NCI-H1105 treated with DMSO at 0.1 percent for 48 hours (cell line): ENCODE results near the gene FSD1.
"Not testable (repeated sequence)": the region's sequence is repeated elsewhere in the genome, so short reads cannot be mapped to it uniquely, and the experiment has no call there.

Source experiments
- DNase-seq: peaks from one replicate; lab custom pipeline; 2025; lab: John Stamatoyannopoulos, UW

Gene FSD1

DNA sequence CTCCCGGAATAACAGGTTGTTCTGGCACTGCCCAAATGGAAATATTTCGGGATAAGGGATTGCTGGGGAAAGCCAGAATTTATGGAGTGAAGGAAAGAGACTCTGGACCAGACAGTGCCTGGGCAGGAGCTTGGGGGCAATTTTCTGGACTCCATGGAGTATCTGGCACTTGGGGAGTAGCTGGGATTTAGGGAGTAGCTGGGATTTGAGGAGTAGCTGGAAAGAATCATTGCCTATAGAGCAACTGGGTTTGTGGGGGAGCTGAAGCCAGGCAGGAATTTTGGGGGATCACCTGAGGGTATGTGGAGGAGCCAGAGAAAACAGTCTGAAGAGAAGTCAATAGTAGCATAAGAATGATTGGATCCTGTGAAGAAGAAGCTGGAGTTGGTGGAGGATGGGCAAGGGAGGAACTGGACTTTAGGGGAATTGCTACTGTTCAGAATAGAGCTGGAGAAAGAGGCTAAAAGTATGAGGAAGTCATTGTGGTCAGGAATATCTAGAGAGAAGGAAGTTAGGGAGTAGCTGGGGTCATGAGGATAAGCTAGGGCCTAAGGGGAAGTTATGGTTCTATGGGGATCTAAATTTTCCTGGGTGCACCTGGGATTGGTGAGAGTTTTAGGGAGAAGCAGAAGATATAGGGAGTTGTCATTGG, 14.8 kb downstream of the FSD1 start:
- no peak for DNase-seq

DNA sequence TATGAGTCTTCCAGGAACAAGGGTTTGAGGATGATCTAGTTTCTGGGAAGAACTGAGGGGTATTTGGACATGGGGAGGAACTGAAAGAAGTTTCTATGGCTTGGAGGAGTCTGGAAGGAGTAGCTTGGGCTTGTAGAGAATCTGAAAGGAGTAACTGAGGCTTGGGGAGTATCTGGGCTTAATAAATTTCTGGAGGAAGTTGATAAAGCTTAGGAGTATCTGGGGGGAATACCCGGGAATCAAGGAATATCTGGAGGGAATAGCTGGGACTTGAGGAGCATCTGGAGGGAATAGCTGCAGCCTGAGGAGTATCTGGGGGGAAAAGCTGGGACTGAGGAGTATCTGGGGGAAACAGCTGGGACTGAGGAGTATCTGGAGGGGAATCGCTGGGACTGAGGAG, 16.0 kb downstream of the FSD1 start:
- no peak for DNase-seq

DNA sequence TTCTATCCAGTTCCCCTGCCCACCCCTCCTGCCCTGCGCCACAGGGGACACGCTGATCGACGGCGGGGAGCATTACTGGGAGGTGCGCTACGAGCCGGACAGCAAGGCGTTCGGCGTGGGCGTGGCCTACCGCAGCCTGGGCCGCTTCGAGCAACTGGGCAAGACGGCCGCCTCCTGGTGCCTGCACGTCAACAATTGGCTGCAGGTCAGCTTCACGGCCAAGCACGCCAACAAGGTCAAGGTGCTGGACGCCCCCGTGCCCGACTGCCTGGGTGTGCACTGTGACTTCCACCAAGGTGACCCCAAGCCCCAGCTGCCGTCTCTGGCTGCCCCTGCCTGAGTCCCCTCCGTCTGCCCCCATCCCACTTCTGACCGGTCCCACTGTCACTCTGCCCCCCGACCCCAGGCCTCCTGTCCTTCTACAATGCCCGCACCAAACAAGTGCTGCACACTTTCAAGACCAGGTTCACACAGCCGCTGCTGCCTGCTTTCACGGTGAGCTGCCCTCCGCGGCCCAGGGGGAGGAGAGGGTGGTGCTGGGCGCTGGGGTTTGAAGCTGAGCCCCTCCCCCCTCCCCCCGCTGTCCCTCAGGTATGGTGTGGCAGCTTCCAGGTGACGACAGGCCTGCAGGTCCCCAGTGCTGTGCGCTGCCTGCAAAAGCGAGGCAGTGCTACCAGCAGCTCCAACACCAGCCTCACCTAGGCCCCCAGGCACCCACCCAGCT, 18.7 kb downstream of the FSD1 start:
- DNase-seq: no peak

DNA sequence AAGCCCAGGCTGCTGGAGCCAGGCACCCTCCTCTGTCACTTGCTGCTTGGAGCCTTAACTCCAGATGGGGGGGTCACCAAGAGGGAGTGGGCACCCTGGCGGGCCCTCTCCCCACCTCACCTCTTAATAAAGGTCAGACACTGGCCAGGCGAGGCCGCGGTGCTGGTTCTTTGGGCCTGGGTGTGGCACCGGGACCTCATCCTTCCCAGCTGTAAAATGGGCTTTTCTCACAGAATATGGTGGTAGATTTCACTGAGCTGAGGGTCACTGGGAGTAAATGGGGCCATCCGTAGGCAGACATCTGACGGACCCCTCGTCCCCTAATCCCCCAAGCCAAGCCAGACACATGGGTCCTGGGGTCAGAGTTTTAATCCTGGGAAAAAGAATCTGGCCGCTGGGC, 19.3 kb downstream of the FSD1 start:
- no peak for DNase-seq

DNA sequence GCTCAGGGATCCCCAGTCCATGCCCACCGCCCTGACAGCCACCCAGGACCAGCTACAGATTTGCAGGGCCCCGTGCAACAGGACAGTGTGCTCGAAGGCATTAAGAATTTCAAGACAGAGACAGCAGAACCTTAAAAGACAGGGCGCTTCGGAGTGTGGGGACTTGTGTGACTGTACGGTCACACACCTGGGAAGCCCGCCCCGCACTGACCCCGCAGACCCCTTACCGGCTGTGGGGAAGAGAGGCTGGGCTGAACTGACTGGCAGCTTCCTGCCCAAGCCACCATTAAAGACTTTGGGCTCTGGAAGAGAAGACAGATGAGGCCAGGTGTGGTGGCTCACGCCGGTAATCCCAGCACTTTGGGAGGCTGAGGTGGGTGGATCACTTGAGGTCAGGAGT, 19.8 kb downstream of the FSD1 start:
- no peak for DNase-seq

DNA sequence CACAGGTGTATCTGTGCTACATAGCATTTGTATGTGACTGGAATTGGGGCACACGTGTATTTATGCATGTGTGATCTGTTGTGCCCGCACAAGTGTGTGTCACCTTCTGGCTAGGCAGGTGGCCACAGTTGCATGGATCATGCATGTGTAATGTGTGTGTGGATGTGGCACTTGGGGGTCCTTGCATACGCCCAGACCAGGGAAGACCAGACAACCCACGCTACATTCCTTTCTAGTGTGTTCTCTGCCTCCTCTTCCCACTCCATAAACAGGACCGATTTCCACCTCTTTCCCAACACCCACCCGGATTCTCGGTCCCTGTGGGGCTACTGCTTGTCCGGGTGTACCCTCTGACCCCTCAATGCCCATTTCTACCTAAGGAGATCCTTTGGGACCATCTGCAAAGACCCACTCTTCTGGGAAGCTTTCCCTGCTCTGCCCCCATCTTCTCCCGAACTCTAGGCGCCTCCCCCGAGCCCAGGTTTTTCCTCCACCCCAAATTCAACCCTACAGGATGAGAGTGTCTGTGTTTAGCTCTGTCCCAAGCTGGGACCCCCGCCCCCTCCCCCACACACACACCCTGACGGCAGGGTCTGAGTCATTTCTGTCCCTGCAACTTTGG, 21.9 kb downstream of the FSD1 start:
- DNase-seq: no peak

DNA sequence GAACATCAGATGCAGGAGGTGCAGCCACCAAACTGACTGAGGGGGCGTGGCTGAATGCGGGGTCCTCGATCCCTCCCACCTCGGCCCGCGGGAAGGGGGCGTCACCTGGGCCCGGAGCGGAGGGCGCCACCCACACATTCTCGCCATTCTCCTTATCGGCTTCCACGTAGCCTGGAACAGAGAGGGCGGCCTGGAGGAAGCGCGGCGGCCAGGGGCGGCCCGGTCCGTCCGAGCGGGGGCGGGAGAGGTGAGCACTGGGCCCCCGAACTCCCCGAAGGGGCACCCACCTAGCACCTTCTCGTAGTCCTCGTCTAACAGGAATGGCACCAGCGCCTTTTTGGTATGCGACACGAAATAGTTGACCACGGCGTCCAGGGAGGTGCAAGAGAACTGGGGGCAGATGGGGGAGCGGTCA, 22.4 kb downstream of the FSD1 start:
- no peak for DNase-seq

DNA sequence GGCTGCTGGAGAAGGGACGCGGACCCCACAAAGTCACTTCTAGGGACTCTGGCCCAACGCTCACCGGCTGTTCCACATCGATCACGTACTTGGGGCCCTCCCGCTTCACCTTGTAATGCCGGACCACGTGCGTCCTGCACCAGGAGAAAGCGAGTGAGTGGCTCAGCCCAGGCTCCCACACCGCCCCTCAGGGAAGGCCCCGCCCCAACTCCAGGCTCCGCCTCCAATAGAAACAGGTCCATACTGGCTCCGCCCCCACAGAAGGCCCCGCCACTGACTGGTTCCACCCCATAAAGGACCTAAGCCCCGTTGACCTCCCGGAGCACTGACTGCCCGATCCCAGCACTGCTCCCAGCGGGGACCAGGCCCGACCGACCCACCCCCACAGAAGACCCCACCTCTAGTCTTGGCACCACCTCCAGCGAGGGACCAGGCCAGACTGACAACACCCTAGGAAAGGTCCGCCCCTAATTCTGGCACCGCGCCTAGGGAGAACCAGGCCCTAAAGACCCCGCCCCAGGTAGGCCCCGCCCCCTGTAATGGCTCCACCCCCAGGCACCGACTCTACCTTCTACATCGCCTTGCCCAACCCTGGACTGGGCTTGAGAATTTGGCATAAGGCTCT, 23.0 kb downstream of the FSD1 start:
- DNase-seq: no peak

DNA sequence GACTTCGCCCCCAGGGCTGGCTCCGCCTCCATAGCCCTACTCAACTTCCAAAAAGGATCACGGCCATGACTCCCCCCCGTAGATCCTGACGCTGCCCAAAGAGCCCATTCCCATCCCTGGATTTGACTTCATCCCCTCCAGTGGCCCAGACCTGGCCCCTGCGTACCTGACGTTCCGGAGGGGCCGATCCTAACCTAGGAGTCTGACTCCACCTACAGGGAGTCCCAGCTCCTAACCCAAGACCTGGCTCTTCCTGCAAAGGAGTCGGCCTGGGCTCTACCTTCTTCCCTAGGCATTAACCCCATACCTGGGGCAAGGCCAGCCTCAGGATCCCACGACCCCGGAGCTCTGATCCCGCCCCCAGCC, 23.5 kb downstream of the FSD1 start:
- DNase-seq: no peak

DNA sequence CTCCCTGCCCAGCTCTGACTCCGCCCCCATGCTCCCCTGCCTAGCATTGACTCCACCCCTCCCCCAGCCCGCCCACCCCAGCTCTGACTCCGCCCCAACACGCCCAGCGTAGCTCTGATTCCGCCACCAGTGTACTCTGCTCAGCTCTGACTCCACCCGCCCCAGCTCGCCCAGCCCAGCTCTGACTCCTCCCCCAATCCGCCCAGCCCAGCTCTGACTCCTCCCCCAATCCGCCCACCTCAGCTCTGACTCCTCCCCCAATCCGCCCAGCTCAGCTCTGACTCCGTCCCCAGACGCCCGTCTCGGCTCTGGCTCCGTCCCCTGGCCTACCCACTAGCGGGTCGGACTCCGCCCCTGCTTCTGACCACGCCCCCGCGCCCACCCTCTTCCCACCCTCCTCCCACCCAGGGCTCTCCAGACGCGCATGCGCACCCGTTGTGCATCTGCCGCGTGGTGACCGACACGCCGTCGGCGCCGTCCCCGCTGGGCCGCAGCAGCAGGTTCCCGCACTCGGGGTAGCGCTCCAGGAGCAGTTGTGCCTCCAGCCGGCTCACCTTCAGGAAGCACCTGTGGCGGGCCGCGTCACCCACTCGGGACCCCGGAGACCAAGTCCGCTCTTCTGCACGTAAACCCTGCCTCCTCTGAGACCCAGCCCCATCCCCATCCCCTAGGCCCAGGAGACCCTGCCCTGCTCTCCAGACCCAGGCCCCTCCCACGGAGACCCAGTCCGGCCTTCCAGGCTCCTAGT, 24.0 kb downstream of the FSD1 start:
- no peak for DNase-seq

DNA sequence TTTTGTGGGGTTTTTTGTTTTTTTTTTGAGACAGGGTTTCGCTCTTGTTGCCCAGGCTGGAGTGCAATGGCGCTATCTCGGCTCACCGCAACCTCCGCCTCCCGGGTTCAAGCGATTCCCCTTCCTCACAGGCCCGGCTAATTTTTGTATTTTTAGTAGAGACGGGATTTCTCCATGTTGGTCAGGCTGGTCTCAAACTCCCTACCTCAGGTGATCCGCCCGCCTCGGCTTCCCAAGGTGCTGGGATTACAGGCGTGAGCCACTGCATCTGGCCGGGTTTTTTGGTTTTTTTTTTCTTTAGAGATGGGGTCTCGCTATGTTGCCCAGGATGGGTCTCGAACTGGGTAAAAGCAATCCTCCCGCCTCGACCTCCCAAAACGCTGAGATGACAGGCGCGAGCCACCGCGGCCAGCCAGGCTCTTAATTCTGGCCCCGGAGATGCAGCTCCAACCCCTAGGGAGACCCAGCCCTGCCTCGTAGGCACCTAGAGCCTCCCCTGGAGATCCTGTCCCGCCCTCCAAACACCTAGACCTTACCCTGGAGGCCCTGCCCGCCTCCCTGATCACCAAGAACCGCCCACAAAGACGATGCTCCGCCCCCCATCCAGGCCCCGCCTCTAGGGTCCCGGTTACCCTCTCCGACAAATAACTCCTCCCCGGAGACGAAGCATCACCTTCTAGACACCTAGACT, 24.7 kb downstream of the FSD1 start:
- DNase-seq: not testable (repeated sequence)

DNA sequence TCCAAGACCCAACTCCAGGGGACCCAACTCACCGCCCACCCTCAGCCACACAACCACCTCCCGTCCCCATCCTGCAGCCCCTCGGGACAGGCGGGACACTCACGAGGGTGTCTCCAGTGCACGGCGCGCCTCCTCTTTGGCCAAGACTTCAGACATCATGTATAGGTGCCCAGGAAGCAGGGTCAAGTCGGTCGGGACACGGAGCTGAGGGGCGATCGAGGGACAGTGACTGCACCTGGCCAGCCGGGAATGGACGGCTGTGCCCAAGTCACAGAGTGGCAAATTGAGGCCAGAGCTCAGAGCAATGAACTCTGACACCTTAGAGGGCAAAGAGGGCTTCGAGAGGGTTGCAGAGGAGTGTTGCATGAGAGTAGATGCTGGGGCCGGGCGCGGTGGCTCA, 25.5 kb downstream of the FSD1 start:
- DNase-seq: no peak

DNA sequence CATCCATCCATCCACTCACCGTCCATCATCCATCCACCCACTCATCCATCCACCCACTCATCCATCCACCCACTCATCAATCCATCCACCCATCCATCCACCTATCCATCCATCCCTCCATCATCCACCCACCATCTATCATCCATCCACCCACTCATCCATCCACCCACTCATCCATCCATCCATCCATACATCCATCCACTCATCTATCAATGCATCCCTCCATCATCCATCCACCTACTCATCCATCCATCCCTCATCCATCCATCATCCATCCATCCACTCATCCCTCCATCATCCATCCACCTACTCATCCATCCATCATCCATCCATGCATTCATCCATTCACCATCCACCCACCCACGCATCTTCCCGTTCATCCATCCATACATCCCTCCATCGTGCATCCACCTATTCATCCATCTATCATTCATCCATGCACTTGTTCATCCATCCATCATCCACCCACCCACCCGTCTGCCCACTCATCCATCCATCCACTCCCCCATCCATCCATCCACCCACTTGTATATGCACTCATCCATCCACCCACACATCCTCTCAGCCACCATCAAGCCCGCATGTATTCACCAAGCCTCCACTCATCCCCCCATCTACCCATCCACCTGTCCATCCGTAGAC, 30.7 kb downstream of the FSD1 start:
- DNase-seq: no peak

DNA sequence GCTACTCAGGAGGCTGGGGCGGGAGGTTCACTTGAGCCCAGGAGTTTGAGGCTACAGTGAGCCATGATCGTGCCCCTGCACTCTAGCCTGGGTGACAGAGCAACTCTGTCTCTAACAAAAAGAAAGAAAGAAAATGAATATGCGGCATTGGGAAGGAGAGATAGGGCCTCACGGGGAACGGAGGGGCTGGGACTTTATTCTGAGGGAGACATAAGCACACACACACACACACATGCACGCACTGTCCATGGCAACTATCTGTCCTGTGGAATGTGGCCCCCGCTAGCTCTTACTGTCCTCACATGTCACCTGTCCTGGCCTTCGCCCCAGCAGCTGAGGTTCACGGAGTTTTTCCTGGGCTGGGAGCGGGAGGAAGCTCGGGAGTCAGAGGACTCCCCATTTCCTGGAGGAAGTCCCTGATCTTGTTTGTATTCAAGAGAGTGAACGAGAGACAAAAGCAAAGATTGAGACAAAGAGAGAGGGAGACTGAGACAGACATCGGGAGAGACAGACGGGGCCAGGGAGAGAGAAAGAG, 33.6 kb downstream of the FSD1 start:
- DNase-seq: no peak

DNA sequence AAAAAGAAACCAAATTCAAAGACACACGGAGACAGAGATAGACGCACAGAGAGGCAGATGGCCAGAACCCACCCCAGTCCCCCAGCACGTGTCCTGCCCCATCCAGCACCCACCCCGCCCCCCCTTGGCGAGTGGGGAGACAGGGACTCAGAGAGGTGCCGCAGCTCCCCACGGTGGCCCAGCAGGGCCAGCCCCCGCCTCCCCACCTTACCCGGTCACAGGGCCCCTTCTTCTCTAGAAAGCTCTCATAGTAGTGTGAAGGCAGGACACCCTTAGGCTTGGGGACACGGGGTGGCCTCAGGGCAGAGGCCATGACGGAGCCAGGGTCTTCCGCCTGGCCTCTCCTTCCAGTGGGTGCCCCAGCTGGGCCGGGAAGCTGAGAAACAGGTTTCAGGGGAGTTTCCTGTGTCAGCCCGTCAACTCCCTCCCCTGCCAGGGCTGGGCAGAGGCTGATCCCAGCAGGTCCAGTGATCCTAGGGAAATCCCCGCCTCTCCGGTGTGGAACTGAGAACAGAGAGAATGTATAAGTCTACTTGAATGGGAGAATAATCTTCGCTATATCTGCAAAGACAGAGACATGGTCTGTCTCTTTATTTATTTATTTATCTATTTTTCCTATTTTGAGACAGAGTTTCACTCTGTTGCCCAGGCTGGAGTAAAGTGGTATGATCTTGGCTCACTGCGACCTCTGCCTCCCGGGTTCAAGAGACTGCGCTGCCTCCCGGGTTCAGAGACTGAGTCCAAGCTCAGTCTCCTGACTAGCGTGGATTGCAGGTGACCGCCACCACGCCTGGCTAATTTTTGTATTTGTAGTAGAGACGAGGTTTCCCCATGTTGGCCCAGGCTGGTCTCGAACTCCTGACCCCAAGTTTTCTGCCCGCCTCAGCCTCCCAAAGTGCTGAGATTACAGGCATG, 34.3 kb downstream of the FSD1 start, which contains the start of gene STAP2:
TSS of gene STAP2 (minus strand) at position 387 of the 915 bp plus-strand sequence. CDS start at position 313, 74 bp downstream.
- no peak for DNase-seq

DNA sequence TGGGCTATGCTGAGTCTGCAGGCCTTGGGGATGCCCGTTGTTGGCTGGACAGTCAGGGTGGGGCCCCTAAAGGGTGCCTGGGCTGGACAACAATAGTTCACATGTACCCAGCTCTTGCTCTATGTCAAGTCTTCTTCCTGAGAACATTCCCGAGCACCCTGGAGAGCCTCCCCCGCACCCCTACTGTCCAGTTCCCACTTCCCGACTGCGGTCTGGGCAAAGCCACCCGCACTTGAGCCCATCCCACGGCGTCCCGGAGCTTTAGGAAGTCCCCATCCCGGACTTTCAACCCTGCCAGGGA, 37.9 kb downstream of the FSD1 start:
- peak; percentile 42 for DNase-seq

DNA sequence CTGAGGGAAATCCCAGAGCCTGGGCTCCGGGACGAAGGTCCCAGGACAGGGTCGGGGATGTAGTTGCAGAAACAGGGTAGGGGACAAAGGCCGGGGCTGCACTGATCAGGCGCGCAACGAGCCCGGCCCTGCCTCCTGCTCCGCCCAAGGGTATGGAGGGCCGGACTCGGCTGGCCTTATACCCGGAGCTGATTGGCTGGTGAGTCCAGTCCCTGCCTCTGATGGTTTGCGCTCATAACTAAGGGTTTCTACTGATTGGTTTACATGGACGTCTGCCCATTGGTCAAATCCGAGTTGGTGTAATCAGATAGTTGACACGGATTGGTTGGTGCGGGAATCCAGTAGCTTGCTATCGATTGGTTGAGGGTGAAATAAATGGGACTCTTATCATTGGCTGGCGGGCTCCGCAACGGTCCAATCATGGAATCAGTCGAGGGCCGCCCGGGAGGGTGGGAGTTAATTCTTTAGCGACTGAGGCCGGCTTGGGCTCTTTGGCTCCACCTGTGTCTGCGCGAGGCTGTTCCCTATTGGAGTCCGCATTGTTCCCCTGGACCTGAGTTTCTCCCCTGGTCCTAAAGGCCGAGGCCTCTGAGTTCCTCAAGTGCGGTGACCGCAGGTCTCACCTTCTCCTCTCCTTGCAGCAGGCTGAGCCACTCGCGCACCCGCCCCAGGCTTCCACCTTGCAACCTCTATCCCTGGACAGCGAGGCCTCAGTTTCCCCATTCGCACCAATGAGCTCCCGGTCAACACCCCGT, 38.4 kb downstream of the FSD1 start:
- peak; percentile 100 for DNase-seq

DNA sequence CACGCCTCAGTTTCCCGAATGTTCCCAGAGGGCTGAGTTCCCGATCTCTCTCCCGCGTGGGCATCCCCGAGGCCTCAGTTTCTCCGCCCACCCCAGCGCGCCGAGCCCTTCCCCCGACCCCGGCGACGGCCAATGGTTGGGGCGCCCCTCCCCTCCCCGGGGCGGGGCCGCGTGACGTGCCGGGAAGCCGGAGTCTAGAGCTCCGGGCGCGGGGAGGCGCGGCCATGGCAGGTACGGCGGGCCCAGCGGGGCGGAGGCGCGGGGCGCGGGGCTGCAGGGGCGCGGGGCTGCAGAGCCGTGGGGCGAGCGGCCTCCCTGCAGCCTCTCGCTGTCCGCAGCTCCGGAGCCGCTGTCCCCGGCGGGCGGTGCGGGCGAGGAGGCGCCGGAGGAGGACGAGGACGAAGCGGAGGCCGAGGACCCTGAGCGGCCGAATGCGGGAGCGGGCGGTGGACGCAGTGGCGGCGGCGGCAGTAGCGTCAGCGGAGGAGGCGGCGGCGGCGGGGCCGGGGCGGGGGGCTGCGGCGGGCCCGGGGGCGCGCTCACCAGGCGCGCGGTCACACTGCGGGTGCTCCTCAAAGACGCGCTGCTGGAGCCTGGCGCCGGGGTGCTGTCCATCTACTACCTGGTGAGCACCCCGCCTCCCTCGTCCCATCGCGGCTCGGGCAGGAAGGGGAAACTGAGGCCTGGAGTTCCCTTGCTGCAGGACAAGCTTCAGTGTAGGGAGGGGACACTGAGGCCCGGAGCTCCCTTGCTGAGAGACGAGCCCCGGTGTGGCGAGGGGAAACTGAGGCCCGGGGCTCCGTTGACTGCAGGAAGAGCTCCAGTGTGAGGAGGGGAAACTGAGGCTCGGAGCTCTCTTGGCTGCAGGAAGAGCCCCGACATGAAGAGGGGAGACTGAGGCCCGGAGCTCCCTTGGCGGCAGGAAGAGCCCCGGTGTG, 39.2 kb downstream of the FSD1 start, which contains the start of gene MPND:
TSS of gene MPND (plus strand) at position 193 of the 938 bp plus-strand sequence. CDS start at position 225, 32 bp downstream.
- DNase-seq: peak; percentile 80
